IMR-90 (cell line): Measurements from ENCODE around the gene FBXO28. TPM values are rescaled to one million over a fixed set of nuclear protein-coding genes. Genes with fewer than 3 reads are reported as not detected.

ENCODE experiments used
- ATAC-seq: fragments of 200-7000 bp; cut with Tn5 transposase; 2 replicates; pipeline ENCODE4 v1.9.1; 2020; ENCODE audit warnings: low read depth, mild to moderate bottlenecking, moderate library complexity
- BruUV-seq: library from RNA; stranded (reverse); fragments of 400-500 nt; replicated peaks from 2 replicates; lab custom pipeline; 2021; lab: Mats Ljungman, UMichigan
- CTCF ChIA-PET: fragments of 300-600 bp; formaldehyde crosslinking; extraction: SDS; loops from one replicate; lab custom pipeline; 2021; ENCODE audit warnings: antibody characterized with exemption; lab: Yijun Ruan, JAX
- POLR2A ChIA-PET: fragments of 300-600 bp; sonication (Branson Sonifier 250); formaldehyde crosslinking; loops from one replicate; lab custom pipeline; 2022; ENCODE audit warnings: antibody characterized with exemption; ENCODE audit not compliant: unreplicated experiment; lab: Charles Lee
- DNase-seq: peaks from one replicate; pipeline ENCODE4 v3.0.0; 2013
- H2AFZ ChIP-seq: replicated peaks from 2 replicates; pipeline ENCODE3; 2013; ENCODE audit warnings: low read length, mild to moderate bottlenecking; ENCODE audit not compliant: poor library complexity
- H2AK5ac ChIP-seq: 2 replicates; pipeline ENCODE4 v1.6.1; 2013; ENCODE audit warnings: low read depth, low read length, inconsistent platforms
- H2AK9ac ChIP-seq: replicated peaks from 2 replicates; pipeline ENCODE3; 2013; ENCODE audit warnings: mild to moderate bottlenecking, low read depth, low read length, moderate library complexity; ENCODE audit not compliant: poor library complexity
- H2BK120ac ChIP-seq: 2 replicates; pipeline ENCODE4 v1.6.1; 2013; ENCODE audit warnings: low read depth, low read length, inconsistent platforms
- H2BK15ac ChIP-seq: 3 replicates; pipeline ENCODE4 v1.6.1; 2013; ENCODE audit warnings: low read depth, low read length, inconsistent platforms
- H2BK20ac ChIP-seq: 2 replicates; pipeline ENCODE4 v1.6.1; 2013; ENCODE audit warnings: low read depth, mild to moderate bottlenecking, inconsistent platforms, low read length, moderate library complexity
- H2BK5ac ChIP-seq: 2 replicates; pipeline ENCODE4 v1.6.1; 2013; ENCODE audit warnings: mild to moderate bottlenecking, low read depth, low read length, inconsistent platforms; ENCODE audit not compliant: poor library complexity, severe bottlenecking
- H3K14ac ChIP-seq: replicated peaks from 2 replicates; pipeline ENCODE4 v1.6.1; 2013; ENCODE audit warnings: low read depth, low read length, inconsistent platforms
- H3K18ac ChIP-seq: 2 replicates; pipeline ENCODE4 v1.6.1; 2013; ENCODE audit warnings: low read depth, low read length, control low read depth
- H3K23ac ChIP-seq: 2 replicates; pipeline ENCODE4 v1.6.1; 2013; ENCODE audit warnings: low read depth, low read length, inconsistent platforms
- H3K27ac ChIP-seq: 2 replicates; pipeline ENCODE4 v1.5.1; 2013; ENCODE audit warnings: mild to moderate bottlenecking, control low read depth, low read length; ENCODE audit not compliant: insufficient read depth
- H3K27me3 ChIP-seq: 2 replicates; pipeline ENCODE4 v1.6.1; 2013; ENCODE audit warnings: low read length; ENCODE audit not compliant: control insufficient read depth, insufficient read depth
- H3K36me3 ChIP-seq: 2 replicates; pipeline ENCODE4 v1.6.1; 2013; ENCODE audit warnings: low read length, mixed read lengths; ENCODE audit not compliant: control insufficient read depth, insufficient read depth
- H3K4ac ChIP-seq: 2 replicates; pipeline ENCODE4 v1.6.1; 2013; ENCODE audit warnings: low read depth, low read length, inconsistent platforms
- H3K4me1 ChIP-seq: 2 replicates; pipeline ENCODE4 v1.6.1; 2013; ENCODE audit warnings: low read length, mixed read lengths; ENCODE audit not compliant: control insufficient read depth, insufficient read depth
- H3K4me2 ChIP-seq: 2 replicates; pipeline ENCODE4 v1.6.1; 2013; ENCODE audit warnings: low read depth, mild to moderate bottlenecking, control low read depth, low read length, moderate library complexity
- H3K4me3 ChIP-seq: 2 replicates; pipeline ENCODE4 v1.5.1; 2013; ENCODE audit warnings: low read depth, mild to moderate bottlenecking, control low read depth, low read length, moderate library complexity; ENCODE audit not compliant: insufficient read depth
- H3K56ac ChIP-seq: 2 replicates; pipeline ENCODE4 v1.6.1; 2013; ENCODE audit warnings: low read length, inconsistent platforms; ENCODE audit not compliant: insufficient read depth; ENCODE audit errors: extremely low read depth
- H3K79me1 ChIP-seq, 2 experiments: 2 replicates each; pipeline ENCODE4 v1.6.1; 2013; ENCODE audit warnings: low read length in 2 of 2, inconsistent platforms in 1 of 2, low read depth in 1 of 2
- H3K9ac ChIP-seq: 2 replicates; pipeline ENCODE4 v1.6.1; 2013; ENCODE audit warnings: low read depth, low read length, control low read depth
- H3K9me1 ChIP-seq: 2 replicates; pipeline ENCODE4 v1.6.1; 2013; ENCODE audit warnings: low read length, inconsistent platforms; ENCODE audit not compliant: insufficient read depth
- H3K9me3 ChIP-seq: 2 replicates; pipeline ENCODE4 v1.6.1; 2013; ENCODE audit warnings: low read length; ENCODE audit not compliant: control insufficient read depth, insufficient read depth
- H4K20me1 ChIP-seq: 2 replicates; pipeline ENCODE4 v1.6.1; 2013; ENCODE audit warnings: low read length, inconsistent platforms; ENCODE audit not compliant: insufficient read depth
- H4K5ac ChIP-seq: 2 replicates; pipeline ENCODE4 v1.6.1; 2013; ENCODE audit warnings: mild to moderate bottlenecking, low read depth, low read length, control low read depth
- H4K8ac ChIP-seq, 2 experiments: 2 replicates each; pipeline ENCODE4 v1.6.1; 2013; ENCODE audit warnings: low read depth in 2 of 2, low read length in 2 of 2, control low read depth in 1 of 2, inconsistent platforms in 1 of 2
- H4K91ac ChIP-seq: 2 replicates; pipeline ENCODE4 v1.6.1; 2013; ENCODE audit warnings: low read depth, low read length, inconsistent platforms; ENCODE audit not compliant: insufficient read depth
- BHLHE40 ChIP-seq: fragments of 150-350 bp; IDR thresholded peaks from 2 replicates; pipeline ENCODE4 v1.6.1; 2016; ENCODE audit warnings: mild to moderate bottlenecking, low read depth, low read length
- CTCF ChIP-seq: conservative IDR thresholded peaks from 2 replicates; pipeline ENCODE4 v1.5.1; 2012; ENCODE audit warnings: mild to moderate bottlenecking, low read depth, low read length, improper control_type of control experiment
- FOS ChIP-seq: fragments of 150-350 bp; IDR thresholded peaks from 2 replicates; pipeline ENCODE4 v1.6.1; 2016; ENCODE audit warnings: low read depth, low read length
- MAZ ChIP-seq: IDR thresholded peaks from 2 replicates; pipeline ENCODE4 v1.6.1; 2012; ENCODE audit warnings: low read depth, mild to moderate bottlenecking, low read length, improper control_type of control experiment, moderate library complexity, borderline replicate concordance
- NFE2L2 ChIP-seq: fragments of 150-350 bp; IDR thresholded peaks from 2 replicates; pipeline ENCODE4 v1.6.1; 2016; ENCODE audit warnings: low read depth, mild to moderate bottlenecking, low read length
- POLR2A ChIP-seq: IDR thresholded peaks from 2 replicates; pipeline ENCODE4 v1.6.1; 2012; ENCODE audit warnings: mild to moderate bottlenecking, low read depth, low read length
- RCOR1 ChIP-seq: IDR thresholded peaks from 2 replicates; pipeline ENCODE4 v1.6.1; 2012; ENCODE audit warnings: mild to moderate bottlenecking, low read length, improper control_type of control experiment; ENCODE audit not compliant: insufficient replicate concordance
- RFX5 ChIP-seq: IDR thresholded peaks from 2 replicates; pipeline ENCODE4 v1.8.0; 2012; ENCODE audit warnings: low read depth, mild to moderate bottlenecking, low read length, moderate library complexity
- SMC3 ChIP-seq: fragments of 150-350 bp; IDR thresholded peaks from 2 replicates; pipeline ENCODE4 v1.6.1; 2016; ENCODE audit warnings: low read depth, mild to moderate bottlenecking, antibody characterized with exemption, low read length, moderate library complexity
- WGBS, 2 experiments: methylation state at CpG; one replicate each; pipeline versions ENCODE4 v1.1.5 to v1.1.7; 2013; ENCODE audit warnings: missing lambda C conversion rate in 2 of 2; ENCODE audit not compliant: insufficient read length in 1 of 2; ENCODE audit errors: extremely low coverage in 2 of 2; 5-methylcytosine and 5-hydroxymethylcytosine counted together
- dilution Hi-C: fragments of 300-500 bp; cut with HindIII; formaldehyde crosslinking; loops from one replicate; pipeline ENCODE4 v1.14.3; 2018; ENCODE audit warnings: low sequenced_read_pairs; ENCODE audit not compliant: unreplicated experiment
- in situ Hi-C: fragments of 300-500 bp; cut with MboI; formaldehyde crosslinking; loops from 3 replicates; pipeline ENCODE4 v1.14.3; 2019; ENCODE audit warnings: low sequenced_read_pairs, inconsistent platforms, mixed read lengths
- intact Hi-C: fragments of 100-400 bp; cut with micrococcal nuclease; formaldehyde crosslinking; loops from 2 replicates; pipeline ENCODE4 v1.10.0; 2022
- polyA plus RNA-seq, 3 experiments: library from polyadenylated mRNA; depleted of rRNA; stranded (reverse); fragments of >200 nt; gene quantifications; 2 replicates each; pipeline ENCODE4 v1.2.3, GENCODE V29; 2012; ENCODE audit warnings: low replicate concordance in 1 of 3
- total RNA-seq: library from RNA; depleted of rRNA; stranded (reverse); fragments of >200 nt; gene quantifications from 2 replicates; pipeline ENCODE4 v1.2.3, GENCODE V29; 2012
- TF ChIP-seq, protein P1 (sequence below): fragments of 150-350 bp; IDR thresholded peaks from 2 replicates; pipeline ENCODE4 v1.6.1; 2017; ENCODE audit warnings: mild to moderate bottlenecking, antibody characterized with exemption, low read length, low read depth

FBXO28 gene
- total and polyA plus RNA-seq, 2 of the 4 experiments (the other 2 are of a cell fraction) = 11.6 to 22.6 TPM

DNA sequence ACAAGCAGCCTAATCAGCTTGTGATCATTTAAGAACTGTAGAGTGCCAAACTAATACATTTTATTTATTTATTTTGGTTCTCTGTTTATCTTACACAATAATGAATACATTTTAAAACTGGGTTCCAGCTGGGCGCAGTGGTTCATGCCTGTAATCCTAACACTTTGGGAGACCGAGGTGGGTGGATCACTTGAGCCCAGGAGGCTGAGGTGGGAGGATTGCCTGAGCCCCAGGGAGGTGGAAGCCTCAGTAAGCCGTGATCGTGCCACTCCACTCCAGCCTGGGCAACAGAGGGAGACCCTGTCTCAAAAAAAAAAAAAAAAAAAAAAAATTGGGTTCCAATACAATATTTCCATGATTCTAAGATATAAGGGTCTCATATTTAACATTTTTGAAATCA lies 9.2 kb downstream of the FBXO28 start:
- H2BK15ac ChIP-seq = no peak overlapping the region
- no peak overlapping the region for H3K56ac ChIP-seq
- no peak overlapping the region for H3K23ac ChIP-seq
- H3K36me3 ChIP-seq = no peaks in the 10 kb centered on the region
- H4K91ac ChIP-seq = no peak overlapping the region
- H3K27ac ChIP-seq = no peak overlapping the region
- in situ Hi-C loops (no loop called here), intact Hi-C loops (no loop called here), dilution Hi-C loops (no loop called here)
- H2AK5ac ChIP-seq = no peak overlapping the region
- no CpG with 5 or more reads among the region's 4 CpGs for WGBS, 2 experiments
- no TSS peak for BruUV-seq
- POLR2A ChIA-PET = no interaction called here
- H2BK120ac ChIP-seq = no peak overlapping the region
- no peak overlapping the region for H2AK9ac ChIP-seq
- no peak overlapping the region for H3K4me3 ChIP-seq
- H4K8ac ChIP-seq = no peak overlapping the region
- CTCF ChIA-PET = no interaction called here
- ATAC-seq (no peak), DNase-seq (no peak)
- no peak overlapping the region for H2BK20ac ChIP-seq
- peaks cover 15% of the 10 kb centered on the region for H4K20me1 ChIP-seq
- H2BK5ac ChIP-seq = no peak overlapping the region
- H3K9ac ChIP-seq = no peak overlapping the region
- H3K4me1 ChIP-seq = peaks cover 5% of the 10 kb centered on the region
- no peak overlapping the region for H3K4ac ChIP-seq
- peaks cover 3% of the 10 kb centered on the region; the same call in 1 of the 2 replicates for H3K9me1 ChIP-seq
- no peak overlapping the region for H4K5ac ChIP-seq
- no peaks in the 10 kb centered on the region for H3K27me3 ChIP-seq
- H3K18ac ChIP-seq = no peak overlapping the region
- H3K4me2 ChIP-seq = no peak overlapping the region
- TF ChIP-seq CTCF (no peak), POLR2A (no peak), NFE2L2 (no peak), RFX5 (no peak), FOS (no peak), BHLHE40 (no peak), RCOR1 (no peak), SMC3 (no peak), MAZ (no peak)
- TF ChIP-seq, protein P1, sequence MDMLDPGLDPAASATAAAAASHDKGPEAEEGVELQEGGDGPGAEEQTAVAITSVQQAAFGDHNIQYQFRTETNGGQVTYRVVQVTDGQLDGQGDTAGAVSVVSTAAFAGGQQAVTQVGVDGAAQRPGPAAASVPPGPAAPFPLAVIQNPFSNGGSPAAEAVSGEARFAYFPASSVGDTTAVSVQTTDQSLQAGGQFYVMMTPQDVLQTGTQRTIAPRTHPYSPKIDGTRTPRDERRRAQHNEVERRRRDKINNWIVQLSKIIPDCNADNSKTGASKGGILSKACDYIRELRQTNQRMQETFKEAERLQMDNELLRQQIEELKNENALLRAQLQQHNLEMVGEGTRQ = no peak
- no peak overlapping the region for H3K14ac ChIP-seq
- no peak overlapping the region for H2AFZ ChIP-seq
- H3K79me1 ChIP-seq = peaks cover 11 to 42% of the 10 kb centered on the region in 2 experiments
- no peaks in the 10 kb centered on the region for H3K9me3 ChIP-seq
